Keratinocyte (primary cell): ENCODE measurements around the gene TXNDC2.

Experiments used
- CTCF ChIP-seq, 3 experiments: IDR thresholded peaks in 1 of 3; conservative IDR thresholded peaks in 1 of 3; optimal IDR thresholded peaks in 1 of 3; 2 replicates in 2 of 3; 3 replicates in 1 of 3; pipeline versions ENCODE3 to v1.5.1; 2011; ENCODE audit warnings: low read length in 3 of 3, mild to moderate bottlenecking in 3 of 3, moderate library complexity in 2 of 3, control low read depth in 1 of 3, inconsistent platforms in 1 of 3; ENCODE audit not compliant: insufficient read depth in 2 of 3; ENCODE audit errors: extremely low read depth in 1 of 3
- EZH2 ChIP-seq: IDR thresholded peaks from one replicate; pipeline ENCODE4 v1.6.1; 2012; ENCODE audit warnings: inconsistent platforms, mild to moderate bottlenecking, low read length, moderate library complexity

GRCh38 chr18:9855681-9856080 lies 30.1 kb upstream of the TXNDC2 start:
- no peak for TF ChIP-seq CTCF (optimal IDR thresholded peaks at IDR 0.05 in 1 of 3, IDR thresholded peaks at IDR 0.05 in 1 of 3, conservative IDR thresholded peaks at IDR 0.05 in 1 of 3; ENCODE audit: extremely low read depth in 1 of 3, insufficient read depth in 2 of 3, low read length in 3 of 3)
- no peak for TF ChIP-seq EZH2
